Hepatic stellate cell (primary cell): ENCODE results near the gene FIBCD1.

Experiments
- DNase-seq: peaks from one replicate; pipeline ENCODE4 v3.0.0; 2011; ENCODE audit warnings: low spot score

The FIBCD1 gene

GRCh38 chr9:130879863-130880411 is 59.1 kb downstream of the FIBCD1 start:
- DNase-seq, result no peak

DNA sequence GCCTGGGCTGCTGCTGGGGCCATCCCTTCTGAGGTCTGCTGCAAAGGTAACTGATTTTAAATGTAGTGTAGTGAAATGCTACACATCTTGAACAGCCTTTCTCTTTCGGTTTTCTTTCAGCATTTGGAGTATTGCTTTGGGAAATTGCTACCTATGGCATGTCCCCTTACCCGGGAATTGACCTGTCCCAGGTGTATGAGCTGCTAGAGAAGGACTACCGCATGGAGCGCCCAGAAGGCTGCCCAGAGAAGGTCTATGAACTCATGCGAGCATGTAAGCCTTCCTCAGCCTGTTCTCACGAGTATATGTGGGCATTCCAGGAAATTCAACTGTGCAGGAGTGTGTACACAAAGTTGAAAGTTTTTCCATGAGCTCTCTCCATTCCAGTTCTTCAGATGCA is 60.8 kb downstream of the FIBCD1 start:
- DNase-seq, result no peak

GRCh38 chr9:130877300-130877699 is 61.7 kb downstream of the FIBCD1 start:
- DNase-seq, result no peak

GRCh38 chr9:130874783-130875182 is 64.3 kb downstream of the FIBCD1 start:
- no peak for DNase-seq

DNA sequence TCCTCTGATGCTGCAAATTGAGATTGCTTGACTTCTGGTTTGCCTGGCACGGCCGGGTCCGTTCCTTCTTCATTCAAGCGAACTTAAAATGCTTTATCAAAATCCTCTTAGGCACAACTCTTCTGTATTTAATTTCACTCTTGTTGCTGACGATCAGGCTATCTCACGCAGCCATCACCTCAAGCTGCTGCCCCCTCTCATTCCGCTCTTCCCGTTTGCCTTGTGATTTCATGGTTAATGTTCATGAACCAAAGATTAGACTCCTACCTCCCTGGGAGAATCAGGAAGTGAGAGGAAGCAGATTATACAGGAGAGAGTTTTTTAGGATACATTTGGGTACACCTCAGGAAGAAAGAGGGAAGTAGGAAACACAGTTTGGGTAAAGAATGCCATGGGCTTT is 65.1 kb downstream of the FIBCD1 start:
- no peak for DNase-seq

- no peak for DNase-seq
Observed at GRCh38 chr9:130872912-130873503, 66.0 kb downstream of the FIBCD1 start.

DNA sequence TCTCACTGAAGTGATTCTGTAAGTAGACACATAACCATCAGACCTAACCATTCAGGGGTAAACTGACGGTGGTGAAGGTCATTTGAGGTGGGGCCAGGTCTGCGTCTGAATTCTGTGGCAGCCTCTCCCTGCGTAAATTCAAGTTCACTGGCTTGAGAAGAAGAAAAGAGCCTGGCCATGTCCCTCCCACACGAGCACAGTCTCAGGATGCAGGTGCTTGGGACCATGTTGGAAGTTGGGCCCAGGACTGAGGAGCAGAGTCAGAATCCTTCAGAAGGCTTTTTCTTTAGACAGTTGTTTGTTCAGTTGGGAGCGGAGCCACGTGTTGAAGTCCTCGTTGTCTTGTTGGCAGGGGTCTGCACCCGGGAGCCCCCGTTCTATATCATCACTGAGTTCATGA is 66.5 kb downstream of the FIBCD1 start:
- DNase-seq, result no peak

DNA sequence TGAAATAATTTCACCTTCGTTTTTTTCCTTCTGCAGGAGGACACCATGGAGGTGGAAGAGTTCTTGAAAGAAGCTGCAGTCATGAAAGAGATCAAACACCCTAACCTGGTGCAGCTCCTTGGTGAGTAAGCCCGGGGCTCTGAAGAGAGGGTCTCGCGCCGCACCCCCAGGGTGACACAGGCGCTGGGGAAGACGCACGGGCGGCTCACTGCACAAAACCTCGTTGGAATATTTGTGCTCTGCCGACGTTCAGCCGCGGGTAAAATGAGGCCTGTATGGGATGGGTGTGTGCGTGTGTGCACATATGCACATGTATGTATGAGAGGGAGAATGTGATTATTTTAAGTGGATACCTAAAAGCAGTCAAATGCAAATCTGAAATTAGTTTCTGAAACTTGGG is 67.0 kb downstream of the FIBCD1 start:
- DNase-seq, result no peak

- DNase-seq, result no peak
Observed at GRCh38 chr9:130871395-130872062, 67.5 kb downstream of the FIBCD1 start.

DNA sequence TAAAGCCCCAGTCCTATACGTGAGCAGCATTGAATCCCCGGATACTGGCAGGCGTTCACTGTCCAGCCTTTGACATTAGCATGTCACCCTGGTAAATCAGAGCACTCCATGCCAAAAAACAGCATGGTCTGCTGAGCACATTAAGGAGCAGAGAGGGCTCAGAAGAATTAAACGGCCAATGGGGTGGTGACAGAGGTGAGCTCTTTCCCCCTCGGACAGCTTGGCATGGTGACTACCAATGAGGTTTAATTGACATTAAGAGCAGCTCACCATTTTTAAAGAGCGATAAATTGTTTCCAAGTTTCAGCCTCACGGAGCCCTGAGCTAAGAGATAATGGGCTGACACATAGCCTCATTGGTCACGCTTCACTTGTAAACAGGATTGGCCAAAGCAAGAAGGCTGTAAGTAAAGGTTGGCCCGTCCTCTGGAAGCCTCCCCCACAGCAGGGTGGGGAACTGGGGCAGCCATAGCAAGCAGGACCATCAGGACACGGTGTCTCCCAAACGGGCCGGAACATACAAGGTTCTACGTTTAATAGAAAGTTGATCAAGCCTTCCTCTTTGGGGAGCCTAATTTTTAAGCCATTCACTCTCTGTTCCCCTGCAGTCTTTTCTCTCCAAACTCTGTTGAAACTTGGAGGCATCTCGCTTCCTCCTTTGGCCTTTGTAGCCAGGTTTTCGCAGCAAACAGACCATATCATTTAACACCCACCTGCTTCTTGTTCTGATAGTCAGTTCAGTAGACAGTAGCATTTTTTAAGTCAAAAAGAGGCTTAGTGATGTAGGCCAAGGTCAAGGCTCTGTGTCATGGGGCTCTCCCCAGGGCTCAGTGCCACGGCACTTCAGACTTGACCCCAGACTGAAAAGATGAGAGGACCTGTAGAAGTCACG is 68.3 kb downstream of the FIBCD1 start:
- no peak for DNase-seq

- no peak for DNase-seq
Observed at GRCh38 chr9:130869250-130869649, 69.8 kb downstream of the FIBCD1 start.

- no peak for DNase-seq
Observed at GRCh38 chr9:130868230-130868629, 70.8 kb downstream of the FIBCD1 start.

- DNase-seq, result no peak
Observed at GRCh38 chr9:130867556-130867955, 71.5 kb downstream of the FIBCD1 start.

- DNase-seq, result peak; percentile 78
Observed at GRCh38 chr9:130866474-130866965, 72.5 kb downstream of the FIBCD1 start.

DNA sequence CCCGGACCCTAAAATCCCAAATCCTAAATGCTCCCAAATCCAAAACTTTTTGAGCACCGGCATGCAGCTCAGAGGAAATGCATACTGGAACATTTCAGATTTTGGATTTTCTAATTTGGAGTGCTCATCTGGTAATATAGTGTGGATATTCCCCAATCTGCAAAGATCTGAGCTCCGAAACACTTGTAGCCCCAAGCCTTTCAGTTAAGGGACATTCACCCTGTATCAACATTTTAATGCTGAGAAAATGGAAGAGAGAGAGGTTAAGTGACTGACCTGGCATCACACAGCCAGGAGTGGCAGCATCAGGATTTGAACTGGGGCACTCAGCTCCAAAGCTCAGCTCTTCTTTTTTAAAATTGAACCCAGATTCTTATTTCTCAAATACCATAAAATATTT is 73.1 kb downstream of the FIBCD1 start:
- no peak for DNase-seq

- DNase-seq, result no peak
Observed at GRCh38 chr9:130864541-130864940, 74.5 kb downstream of the FIBCD1 start.

DNA sequence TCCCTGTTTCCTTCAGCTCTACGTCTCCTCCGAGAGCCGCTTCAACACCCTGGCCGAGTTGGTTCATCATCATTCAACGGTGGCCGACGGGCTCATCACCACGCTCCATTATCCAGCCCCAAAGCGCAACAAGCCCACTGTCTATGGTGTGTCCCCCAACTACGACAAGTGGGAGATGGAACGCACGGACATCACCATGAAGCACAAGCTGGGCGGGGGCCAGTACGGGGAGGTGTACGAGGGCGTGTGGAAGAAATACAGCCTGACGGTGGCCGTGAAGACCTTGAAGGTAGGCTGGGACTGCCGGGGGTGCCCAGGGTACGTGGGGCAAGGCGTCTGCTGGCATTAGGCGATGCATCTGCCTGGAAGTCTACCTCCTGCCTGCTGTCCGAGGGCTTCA is 76.3 kb downstream of the FIBCD1 start:
- DNase-seq, result no peak

GRCh38 chr9:130862217-130862616 is 76.8 kb downstream of the FIBCD1 start:
- no peak for DNase-seq

DNA sequence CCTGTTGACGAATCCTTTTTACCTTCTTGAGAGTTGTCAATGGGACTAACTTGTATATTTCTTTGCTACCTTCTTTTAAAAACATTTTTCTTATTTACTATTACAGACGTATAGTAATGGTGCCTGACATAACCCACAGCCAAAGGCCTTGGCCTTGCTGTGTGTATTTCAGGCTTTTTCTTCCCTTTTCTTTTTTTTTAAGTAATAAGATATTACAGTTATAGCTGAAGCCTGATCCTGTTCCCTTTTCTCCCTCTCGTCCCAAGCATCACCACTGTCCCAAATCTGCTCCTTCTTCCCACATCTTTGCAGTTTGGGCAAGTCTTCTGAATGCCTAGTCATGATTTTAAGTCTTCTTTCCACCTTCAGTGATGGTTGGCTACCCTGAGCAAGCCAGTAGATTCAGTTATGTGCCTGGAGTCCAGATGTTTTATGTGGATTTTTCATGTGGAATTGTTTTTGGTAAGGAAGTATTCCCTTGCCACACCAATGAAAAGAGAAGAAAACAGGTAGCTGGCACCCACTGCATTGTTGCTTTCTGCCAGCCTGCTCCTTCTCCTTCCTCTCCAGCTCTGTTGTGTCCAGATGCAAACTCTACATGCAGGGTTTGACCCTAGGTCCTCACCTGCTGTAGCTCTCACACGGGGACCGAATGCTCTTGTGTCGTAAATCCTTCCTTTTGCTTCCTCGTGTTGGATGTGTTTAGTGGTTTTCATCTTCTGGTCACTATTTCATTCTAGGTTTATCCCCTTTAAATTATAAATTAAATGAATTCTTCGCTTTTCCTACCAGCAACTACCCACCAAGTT is 77.5 kb downstream of the FIBCD1 start:
- no peak for DNase-seq

GRCh38 chr9:130860458-130861316 is 78.4 kb downstream of the FIBCD1 start:
- DNase-seq, result peak; percentile 93
